ENCODE data around the gene PDCD2.
"Not testable (repeated sequence)": the region's sequence is repeated elsewhere in the genome, so short reads cannot be mapped to it uniquely, and the experiment has no call there.

The PDCD2 gene

DNA sequence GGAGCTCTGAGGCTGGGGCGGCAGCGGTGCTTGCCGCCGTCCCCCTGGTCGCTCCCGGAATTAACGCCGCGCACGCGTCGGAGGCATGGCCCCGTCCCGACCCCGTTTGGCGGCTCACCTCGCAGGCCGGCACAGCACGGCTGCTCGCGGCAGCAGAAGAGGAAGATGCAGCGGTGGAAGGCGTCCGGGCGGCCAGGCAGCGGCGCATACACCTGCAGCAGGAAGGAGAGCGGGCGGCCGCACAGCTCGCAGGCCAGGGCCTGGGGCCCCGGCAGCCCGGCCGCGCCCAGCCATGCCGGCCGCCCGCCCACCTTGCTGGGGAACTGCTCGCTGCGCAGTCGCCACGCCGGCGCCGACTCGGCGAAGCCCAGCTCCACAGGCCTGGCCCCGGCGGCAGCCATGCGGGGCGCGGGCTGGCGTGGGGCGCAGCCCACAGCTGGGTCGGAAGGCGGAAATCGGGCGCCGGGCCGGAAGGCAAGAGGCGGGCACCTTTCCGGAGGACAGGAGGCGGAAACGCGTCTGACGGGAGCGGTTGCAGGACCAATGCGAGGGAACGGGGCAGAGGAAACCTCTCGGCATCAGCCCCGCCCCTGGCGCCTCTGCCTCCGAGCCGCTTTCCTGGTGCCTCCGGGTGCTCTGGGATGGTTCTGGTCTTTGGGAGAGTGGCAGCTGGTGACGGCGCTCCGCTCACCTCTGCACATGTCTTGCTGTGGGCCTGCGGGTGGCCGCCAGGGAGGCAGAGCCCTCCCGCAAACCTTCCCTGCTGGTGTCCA, at the start of gene PDCD2:
TSS of gene PDCD2 (minus strand) at position 457 of the 773 bp plus-strand sequence. CDS start at position 401, 56 bp downstream.
- intact Hi-C loops (cut with DNase I) = no loop called here
- DNase-seq = peak; percentile 85 to 98 (median 94)

DNA sequence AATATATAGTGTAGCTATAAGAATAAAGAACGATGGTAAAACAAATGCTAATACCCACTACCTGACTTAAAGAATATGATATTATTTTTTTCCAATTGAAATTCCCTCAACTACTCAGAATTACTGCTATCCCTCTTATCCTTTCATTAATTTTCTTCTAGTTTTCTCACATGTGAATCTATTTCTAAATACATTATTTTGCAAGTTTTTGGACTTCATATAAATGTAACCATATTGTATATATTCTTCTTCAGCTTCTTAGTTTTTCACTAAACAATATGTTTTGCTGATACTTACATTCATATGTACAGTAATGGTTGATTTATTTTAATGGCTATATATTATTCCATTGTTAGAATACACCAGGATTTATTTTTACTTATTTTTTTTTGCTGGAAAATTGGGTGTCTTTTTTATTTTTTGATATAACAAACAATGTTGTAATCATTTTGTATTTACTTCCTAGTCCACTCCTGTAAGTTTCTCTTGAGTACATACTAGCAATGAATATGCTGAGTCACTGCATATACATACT, 31.6 kb upstream of the PDCD2 start:
- DNase-seq = not testable (repeated sequence)

GRCh38 chr6:170612256-170612804, 27.9 kb upstream of the PDCD2 start:
- DNase-seq; intact Hi-C loops (cut with DNase I): not testable (repeated sequence)

More for the DNA sequence above, 31.6 kb upstream of the PDCD2 start:
- intact Hi-C loops (cut with DNase I) = not testable (repeated sequence)

- intact Hi-C loops (cut with DNase I); DNase-seq: not testable (repeated sequence)
Measured at GRCh38 chr6:170609225-170609624, 24.8 kb upstream of the PDCD2 start.

- intact Hi-C loops (cut with DNase I) = no loop called here
- DNase-seq = no peak
Measured at GRCh38 chr6:170605574-170606259, 21.3 kb upstream of the PDCD2 start.

DNA sequence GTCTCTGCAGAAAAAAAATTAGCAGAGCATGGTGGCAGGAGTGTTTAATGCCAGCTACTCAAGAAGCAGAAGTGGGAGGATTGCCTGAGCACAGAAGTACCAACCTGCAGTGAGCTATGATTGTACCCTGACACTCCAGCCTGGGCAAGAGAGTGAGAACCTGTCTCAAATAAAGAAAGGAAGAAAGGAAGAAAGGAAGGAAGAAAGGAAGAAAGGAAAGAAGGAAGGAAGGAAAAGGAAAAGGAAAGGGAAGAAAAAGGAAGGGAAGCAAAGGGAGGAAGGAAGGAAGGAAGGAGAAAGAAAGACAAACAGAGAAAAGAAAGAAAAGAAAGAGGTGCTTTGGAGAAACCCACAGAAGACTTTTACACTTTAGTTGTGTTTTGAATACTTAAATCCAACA, 12.8 kb upstream of the PDCD2 start:
- DNase-seq = no peak
- intact Hi-C loops (cut with DNase I) = no loop called here

DNA sequence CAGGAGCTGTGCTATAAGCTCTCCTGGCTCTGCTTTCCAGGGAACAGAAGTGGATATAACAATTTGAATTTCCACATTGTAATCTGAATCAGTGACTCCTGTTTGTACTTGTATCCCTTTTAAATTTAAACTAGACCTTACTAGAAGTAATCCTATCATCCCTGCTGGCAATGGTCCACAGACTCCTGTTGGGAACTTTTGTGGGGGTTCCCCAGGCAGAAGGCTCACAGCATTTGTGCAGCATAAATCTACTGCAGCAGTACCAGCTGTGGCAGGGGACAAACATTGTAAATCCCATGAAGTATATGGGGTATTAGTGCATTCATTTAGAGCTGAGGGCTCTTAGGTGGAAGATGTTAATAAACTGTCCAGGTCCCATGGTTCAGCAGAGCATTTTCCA, 12.0 kb upstream of the PDCD2 start:
- no peak for DNase-seq
- intact Hi-C loops (cut with DNase I) = no loop called here

- intact Hi-C loops (cut with DNase I) = no loop called here
- no peak for DNase-seq
Measured at GRCh38 chr6:170590725-170591124, 6.3 kb upstream of the PDCD2 start.

GRCh38 chr6:170584954-170585498, 589 bp upstream of the PDCD2 start:
- peak in 1 of 42 donors; percentile 6 for DNase-seq
- intact Hi-C loops (cut with DNase I) = no loop called here

- peak in 1 of 42 donors; percentile 2 for DNase-seq
- intact Hi-C loops (cut with DNase I) = no loop called here
Measured at GRCh38 chr6:170583756-170584180, 669 bp downstream of the PDCD2 start.

DNA sequence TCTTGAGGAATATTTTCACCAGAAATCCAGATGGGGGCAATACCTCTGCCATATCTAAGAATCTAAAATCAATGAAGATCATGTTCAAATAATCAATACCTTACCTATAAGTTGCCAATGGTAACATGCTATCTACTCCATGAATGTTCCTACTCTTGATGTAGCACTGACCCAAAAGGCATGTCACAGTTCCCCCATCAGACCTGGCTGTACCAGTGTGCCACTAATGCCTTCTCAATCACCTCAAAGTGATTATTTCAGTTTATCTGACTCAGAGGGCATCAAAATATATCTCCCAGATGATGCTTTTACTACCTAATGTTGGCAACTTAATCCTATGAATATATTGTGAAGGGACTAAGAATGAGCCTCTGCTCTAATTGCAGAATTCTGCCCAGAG, 5.5 kb downstream of the PDCD2 start:
- no peak for DNase-seq

GRCh38 chr6:170575250-170575649, 9.2 kb downstream of the PDCD2 start:
- DNase-seq = no peak
- intact Hi-C loops (cut with DNase I) = no loop called here

More for the DNA sequence above, 5.5 kb downstream of the PDCD2 start:
- intact Hi-C loops (cut with DNase I) = no loop called here

GRCh38 chr6:170572704-170573466, 11.6 kb downstream of the PDCD2 start:
- no peak for DNase-seq
- intact Hi-C loops (cut with DNase I) = no loop called here

DNA sequence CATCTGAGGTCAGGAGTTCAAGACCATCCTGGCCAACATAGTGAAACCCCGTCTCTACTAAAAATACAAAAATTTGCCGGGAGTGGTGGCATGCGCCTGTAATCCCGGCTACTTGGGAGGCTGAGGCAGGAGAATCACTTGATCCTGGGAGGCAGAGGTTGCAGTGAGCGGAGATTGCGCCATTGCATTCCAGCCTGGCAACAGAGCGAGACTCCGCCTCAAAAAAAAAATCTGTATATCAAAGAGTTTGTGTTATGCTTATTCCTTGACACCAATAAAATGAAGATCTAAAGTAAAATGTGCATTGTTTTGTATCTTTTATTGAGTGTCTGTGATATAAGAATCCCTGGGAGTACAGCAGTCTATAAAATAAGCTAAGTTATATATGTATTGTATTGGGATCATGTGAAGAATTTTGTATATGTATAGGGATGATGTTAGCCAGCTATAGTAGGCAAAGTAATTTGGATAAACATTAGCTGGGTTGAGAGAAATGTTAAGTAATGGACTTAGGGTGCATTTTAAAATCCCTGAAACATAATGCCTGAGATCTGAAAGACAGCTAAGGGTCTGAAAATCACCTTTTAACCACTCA, 19.4 kb downstream of the PDCD2 start:
- intact Hi-C loops (cut with DNase I) = no loop called here
- no peak for DNase-seq

GRCh38 chr6:170561555-170561954, 22.9 kb downstream of the PDCD2 start:
- intact Hi-C loops (cut with DNase I) = no loop called here

DNA sequence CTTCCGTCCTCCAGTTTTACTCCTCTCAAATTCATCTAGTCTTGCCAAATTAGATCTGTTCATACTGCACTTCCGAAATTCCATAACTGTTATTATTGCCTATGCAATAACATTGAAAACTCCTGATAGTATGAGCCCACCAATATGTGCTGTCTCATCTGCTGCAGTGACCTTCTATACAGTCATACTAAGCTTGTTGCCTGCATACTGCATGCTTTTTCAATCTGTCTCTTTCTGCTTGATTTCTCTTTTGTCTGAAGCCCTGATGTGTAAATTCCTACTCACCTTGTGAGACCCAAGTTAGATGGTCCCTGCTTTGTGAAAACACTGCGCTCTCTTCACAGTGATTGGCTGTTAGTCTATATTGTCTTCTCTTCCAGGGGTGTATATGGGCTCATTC, 29.1 kb downstream of the PDCD2 start:
- no peak for DNase-seq

More at GRCh38 chr6:170561555-170561954, 22.9 kb downstream of the PDCD2 start:
- DNase-seq = no peak

DNA sequence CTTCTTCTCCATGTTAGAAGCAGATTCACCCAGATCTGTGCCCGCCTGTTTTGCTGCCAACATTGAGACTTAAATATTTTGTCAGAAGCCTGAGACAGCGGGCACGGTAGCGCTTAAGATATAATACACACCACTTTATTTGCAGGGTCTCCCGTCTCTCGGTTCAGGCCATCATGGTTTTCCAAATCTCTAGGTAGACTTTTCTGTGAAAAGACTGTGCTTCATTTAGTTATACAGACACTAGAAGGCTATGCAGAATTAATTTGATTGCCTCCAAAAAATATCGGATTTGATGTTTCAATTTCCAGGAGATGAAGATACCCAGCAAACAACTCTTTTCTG, 29.7 kb downstream of the PDCD2 start:
- peak in 1 of 42 donors; percentile 11 for DNase-seq
- intact Hi-C loops (cut with DNase I) = no loop called here

More for the DNA sequence above, 29.1 kb downstream of the PDCD2 start:
- intact Hi-C loops (cut with DNase I) = no loop called here

- DNase-seq = peak; percentile 96 to 100 (median 99)
- intact Hi-C loops (cut with DNase I) = no loop called here
Measured at GRCh38 chr6:170554013-170554795, 30.2 kb downstream of the PDCD2 start, which contains the start of gene TBP. TSS of gene TBP (plus strand) at chr6:170554369. CDS start at chr6:170557030, 2,661 bp downstream.
